Astrocyte (in vitro differentiated cells and primary cell): Measurements from ENCODE around the gene SEMA4G. TPM values are rescaled to one million over a fixed set of nuclear protein-coding genes. Genes with fewer than 3 reads are reported as not detected.

Source experiments
- DNase-seq: peaks from one replicate; pipeline ENCODE4 v3.0.0-alpha.2; 2010; ENCODE audit warnings: low read depth
- FAIRE-seq: peaks from 2 replicates; lab custom pipeline; 2011; peaks lifted over from hg19 to GRCh38; lab: Jason Lieb, UNC
- H2AFZ ChIP-seq: 2 replicates; pipeline ENCODE4 v1.6.0; 2012; ENCODE audit warnings: low read depth, low read length, inconsistent platforms
- H3K27ac ChIP-seq: 2 replicates; pipeline ENCODE4 v1.5.1; 2011; ENCODE audit warnings: low read depth, low read length, inconsistent platforms
- H3K27me3 ChIP-seq: 2 replicates; pipeline ENCODE4 v1.6.0; 2011; ENCODE audit warnings: low read length, inconsistent platforms; ENCODE audit not compliant: insufficient read depth
- H3K36me3 ChIP-seq: 2 replicates; pipeline ENCODE4 v1.5.1; 2011; ENCODE audit warnings: low read length, inconsistent platforms; ENCODE audit not compliant: insufficient read depth
- H3K4me1 ChIP-seq: 2 replicates; pipeline ENCODE4 v1.5.1; 2011; ENCODE audit warnings: low read length, inconsistent platforms; ENCODE audit not compliant: insufficient read depth
- H3K4me2 ChIP-seq: 2 replicates; pipeline ENCODE4 v1.6.0; 2012; ENCODE audit warnings: low read length, inconsistent platforms
- H3K4me3 ChIP-seq: 2 replicates; pipeline ENCODE4 v1.5.1; 2011; ENCODE audit warnings: low read depth, mild to moderate bottlenecking, low read length, inconsistent platforms; ENCODE audit not compliant: insufficient read depth
- H3K79me2 ChIP-seq: 2 replicates; pipeline ENCODE4 v1.6.0; 2012; ENCODE audit warnings: mild to moderate bottlenecking, low read length, inconsistent platforms; ENCODE audit not compliant: insufficient read depth
- H3K9ac ChIP-seq: 2 replicates; pipeline ENCODE4 v1.6.0; 2012; ENCODE audit warnings: mild to moderate bottlenecking, low read length, inconsistent platforms
- H3K9me3 ChIP-seq: 2 replicates; pipeline ENCODE4 v1.5.1; 2012; ENCODE audit warnings: low read depth, mild to moderate bottlenecking, low read length, inconsistent platforms; ENCODE audit not compliant: insufficient read depth
- H4K20me1 ChIP-seq: 2 replicates; pipeline ENCODE4 v1.6.0; 2012; ENCODE audit warnings: low read length, inconsistent platforms; ENCODE audit not compliant: insufficient read depth
- H3K27ac Mint-ChIP-seq: one replicate; pipeline ENCODE4 v1.8.0; 2021; ENCODE audit warnings: mild to moderate bottlenecking, mixed read lengths; ENCODE audit not compliant: unreplicated experiment
- H3K27me3 Mint-ChIP-seq: one replicate; pipeline ENCODE4 v1.8.0; 2021; ENCODE audit warnings: low read depth, mixed read lengths; ENCODE audit not compliant: unreplicated experiment
- H3K36me3 Mint-ChIP-seq: one replicate; pipeline ENCODE4 v1.8.0; 2021; ENCODE audit warnings: low read depth, mixed read lengths; ENCODE audit not compliant: unreplicated experiment
- H3K4me1 Mint-ChIP-seq: one replicate; pipeline ENCODE4 v1.8.0; 2021; ENCODE audit warnings: low read depth, mixed read lengths; ENCODE audit not compliant: unreplicated experiment
- H3K4me3 Mint-ChIP-seq: one replicate; pipeline ENCODE4 v1.8.0; 2021; ENCODE audit warnings: mild to moderate bottlenecking, moderate library complexity, mixed read lengths; ENCODE audit not compliant: unreplicated experiment
- H3K9me3 Mint-ChIP-seq: one replicate; pipeline ENCODE4 v1.8.0; 2021; ENCODE audit warnings: mild to moderate bottlenecking, mixed read lengths; ENCODE audit not compliant: unreplicated experiment
- EZH2 ChIP-seq: IDR thresholded peaks from 2 replicates; pipeline ENCODE4 v1.6.1; 2012; ENCODE audit warnings: mild to moderate bottlenecking, low read length, inconsistent platforms; ENCODE audit not compliant: insufficient read depth
- total RNA-seq: library from RNA; stranded (reverse); gene quantifications from 2 replicates; pipeline ENCODE4 v1.2.1, GENCODE V29; 2021
- TF ChIP-seq, protein P1 (sequence below): IDR thresholded peaks from 2 replicates; pipeline ENCODE4 v1.5.1; 2011; ENCODE audit warnings: low read depth, mild to moderate bottlenecking, inconsistent platforms, low read length, moderate library complexity; ENCODE audit not compliant: insufficient read depth

The SEMA4G gene
- total RNA-seq, 1 donor from 2014 or later, result 5.9 TPM

- Histone ChIP-seq H3K4me2 (no peak overlapping the region), H3K9ac (no peak overlapping the region), H2AFZ (no peak overlapping the region), H3K4me3 (no peak overlapping the region), H3K27me3 (no peaks in the 10 kb centered on the region), H3K4me1 (peaks cover 8% of the 10 kb centered on the region), H3K27ac (no peak overlapping the region), H3K36me3 (peaks cover 25% of the 10 kb centered on the region), H3K9me3 (no peaks in the 10 kb centered on the region), H3K79me2 (no peaks in the 10 kb centered on the region), H4K20me1 (peaks cover 4% of the 10 kb centered on the region)
- FAIRE-seq (no peak), DNase-seq (no peak)
- H3K36me3 Mint-ChIP-seq, result no peaks in the 10 kb centered on the region
- no peak overlapping the region for H3K4me3 Mint-ChIP-seq
- H3K27me3 Mint-ChIP-seq, result no peaks in the 10 kb centered on the region
- TF ChIP-seq, protein P1, sequence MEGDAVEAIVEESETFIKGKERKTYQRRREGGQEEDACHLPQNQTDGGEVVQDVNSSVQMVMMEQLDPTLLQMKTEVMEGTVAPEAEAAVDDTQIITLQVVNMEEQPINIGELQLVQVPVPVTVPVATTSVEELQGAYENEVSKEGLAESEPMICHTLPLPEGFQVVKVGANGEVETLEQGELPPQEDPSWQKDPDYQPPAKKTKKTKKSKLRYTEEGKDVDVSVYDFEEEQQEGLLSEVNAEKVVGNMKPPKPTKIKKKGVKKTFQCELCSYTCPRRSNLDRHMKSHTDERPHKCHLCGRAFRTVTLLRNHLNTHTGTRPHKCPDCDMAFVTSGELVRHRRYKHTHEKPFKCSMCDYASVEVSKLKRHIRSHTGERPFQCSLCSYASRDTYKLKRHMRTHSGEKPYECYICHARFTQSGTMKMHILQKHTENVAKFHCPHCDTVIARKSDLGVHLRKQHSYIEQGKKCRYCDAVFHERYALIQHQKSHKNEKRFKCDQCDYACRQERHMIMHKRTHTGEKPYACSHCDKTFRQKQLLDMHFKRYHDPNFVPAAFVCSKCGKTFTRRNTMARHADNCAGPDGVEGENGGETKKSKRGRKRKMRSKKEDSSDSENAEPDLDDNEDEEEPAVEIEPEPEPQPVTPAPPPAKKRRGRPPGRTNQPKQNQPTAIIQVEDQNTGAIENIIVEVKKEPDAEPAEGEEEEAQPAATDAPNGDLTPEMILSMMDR, result no peak
- TF ChIP-seq EZH2, result no peak
- peak overlapping the region; percentile 42 for H3K27ac Mint-ChIP-seq
- H3K9me3 Mint-ChIP-seq, result no peaks in the 10 kb centered on the region
- H3K4me1 Mint-ChIP-seq, result peaks cover 7% of the 10 kb centered on the region
Measured at GRCh38 chr10:100965820-100966219, 3.5 kb upstream of the SEMA4G start.

- Histone ChIP-seq H3K27ac (no peak overlapping the region), H3K9me3 (no peaks in the 10 kb centered on the region), H4K20me1 (peaks cover 4% of the 10 kb centered on the region), H3K9ac (no peak overlapping the region), H3K4me1 (peaks cover 8% of the 10 kb centered on the region), H3K79me2 (no peaks in the 10 kb centered on the region), H3K4me3 (no peak overlapping the region), H3K27me3 (no peaks in the 10 kb centered on the region), H3K4me2 (no peak overlapping the region), H3K36me3 (peaks cover 22% of the 10 kb centered on the region), H2AFZ (no peak overlapping the region)
- Mint-ChIP-seq H3K27me3 (no peaks in the 10 kb centered on the region), H3K4me1 (peaks cover 10% of the 10 kb centered on the region), H3K4me3 (no peak overlapping the region), H3K9me3 (no peaks in the 10 kb centered on the region), H3K36me3 (no peaks in the 10 kb centered on the region), H3K27ac (no peak overlapping the region)
- DNase-seq (no peak), FAIRE-seq (no peak)
- TF ChIP-seq, protein P1, result no peak
- TF ChIP-seq EZH2, result no peak
Measured at GRCh38 chr10:100966887-100967286, 2.4 kb upstream of the SEMA4G start.

GRCh38 chr10:100967332-100967731, 2.0 kb upstream of the SEMA4G start:
- TF ChIP-seq, protein P1, result no peak
- TF ChIP-seq EZH2, result no peak
- Histone ChIP-seq H3K4me3 (no peak overlapping the region), H3K9ac (no peak overlapping the region), H3K36me3 (peaks cover 17% of the 10 kb centered on the region), H3K79me2 (no peaks in the 10 kb centered on the region), H3K4me1 (peaks cover 8% of the 10 kb centered on the region), H3K27ac (no peak overlapping the region), H3K4me2 (no peak overlapping the region), H3K27me3 (no peaks in the 10 kb centered on the region), H3K9me3 (no peaks in the 10 kb centered on the region), H4K20me1 (peaks cover 4% of the 10 kb centered on the region), H2AFZ (no peak overlapping the region)
- no peaks in the 10 kb centered on the region for H3K27me3 Mint-ChIP-seq
- FAIRE-seq (no peak), DNase-seq (no peak)
- H3K4me1 Mint-ChIP-seq, result peaks cover 10% of the 10 kb centered on the region
- no peak overlapping the region for H3K4me3 Mint-ChIP-seq
- H3K9me3 Mint-ChIP-seq, result no peaks in the 10 kb centered on the region
- no peak overlapping the region for H3K27ac Mint-ChIP-seq
- H3K36me3 Mint-ChIP-seq, result no peaks in the 10 kb centered on the region
